HEK293 (cell line): ENCODE data around the gene UTP11.
A peak's percentile ranks its signal among the peaks of the same experiment; 100 is the strongest.

Source experiments
- AEBP2 ChIP-seq: fragments of 450-650 bp; formaldehyde crosslinking; IDR thresholded peaks from 2 replicates; pipeline ENCODE4 v1.5.1; 2016; ENCODE audit warnings: missing biosample characterization, missing genetic modification characterization, borderline replicate concordance
- IKZF3 ChIP-seq: fragments of 450-650 bp; IDR thresholded peaks from 2 replicates; pipeline ENCODE4 v1.5.0; 2018; ENCODE audit warnings: missing biosample characterization, mild to moderate bottlenecking, missing genetic modification characterization, moderate library complexity
- KLF1 ChIP-seq: fragments of 450-650 bp; formaldehyde crosslinking; IDR thresholded peaks from 2 replicates; pipeline ENCODE4 v1.5.1; 2016; ENCODE audit warnings: missing biosample characterization, missing genetic modification characterization
- KLF9 ChIP-seq: fragments of 450-650 bp; formaldehyde crosslinking; IDR thresholded peaks from 2 replicates; pipeline ENCODE4 v1.5.1; 2016; ENCODE audit warnings: missing biosample characterization, missing genetic modification characterization, low read depth
- PBX3 ChIP-seq: sonication (generic); formaldehyde crosslinking; IDR thresholded peaks from 2 replicates; pipeline ENCODE4 v1.8.1; 2022; ENCODE audit warnings: mild to moderate bottlenecking, moderate library complexity, missing genetic modification reagents
- PRDM1 ChIP-seq: fragments of 450-650 bp; formaldehyde crosslinking; IDR thresholded peaks from 2 replicates; pipeline ENCODE4; 2016; ENCODE audit warnings: missing biosample characterization, missing genetic modification characterization
- PRDM4 ChIP-seq: fragments of 450-650 bp; formaldehyde crosslinking; IDR thresholded peaks from 2 replicates; pipeline ENCODE4 v1.5.1; 2017; ENCODE audit warnings: missing biosample characterization, missing genetic modification characterization
- SCRT1 ChIP-seq: fragments of 450-650 bp; formaldehyde crosslinking; IDR thresholded peaks from 2 replicates; pipeline ENCODE4 v1.5.1; 2016; ENCODE audit warnings: missing biosample characterization, missing genetic modification characterization, borderline replicate concordance
- ZBTB20 ChIP-seq: fragments of 450-650 bp; formaldehyde crosslinking; IDR thresholded peaks from 2 replicates; pipeline ENCODE4 v1.5.1; 2016; ENCODE audit warnings: missing biosample characterization, missing genetic modification characterization
- ZBTB44 ChIP-seq: fragments of 450-650 bp; IDR thresholded peaks from 2 replicates; pipeline ENCODE4 v1.5.1; 2018; ENCODE audit warnings: missing biosample characterization, mild to moderate bottlenecking, missing genetic modification characterization
- ZFP37 ChIP-seq: fragments of 450-650 bp; formaldehyde crosslinking; IDR thresholded peaks from 2 replicates; pipeline ENCODE4 v1.5.1; 2016; ENCODE audit warnings: missing biosample characterization, missing genetic modification characterization
- ZNF146 ChIP-seq: fragments of 450-650 bp; formaldehyde crosslinking; IDR thresholded peaks from 2 replicates; pipeline ENCODE4 v1.5.1; 2016; ENCODE audit warnings: missing biosample characterization, missing genetic modification characterization
- ZNF157 ChIP-seq: fragments of 450-650 bp; formaldehyde crosslinking; IDR thresholded peaks from 2 replicates; pipeline ENCODE4 v1.5.1; 2016; ENCODE audit warnings: missing biosample characterization, missing genetic modification characterization
- ZNF350 ChIP-seq: fragments of 450-650 bp; formaldehyde crosslinking; IDR thresholded peaks from 2 replicates; pipeline ENCODE4 v1.5.0; 2017; ENCODE audit warnings: missing biosample characterization, mild to moderate bottlenecking, missing genetic modification characterization
- ZNF416 ChIP-seq: fragments of 450-650 bp; formaldehyde crosslinking; IDR thresholded peaks from 2 replicates; pipeline ENCODE4 v1.5.1; 2016; ENCODE audit warnings: missing biosample characterization, missing genetic modification characterization
- ZNF510 ChIP-seq: fragments of 450-650 bp; formaldehyde crosslinking; IDR thresholded peaks from 2 replicates; pipeline ENCODE4 v1.5.1; 2018; ENCODE audit warnings: mild to moderate bottlenecking, missing genetic modification characterization, missing biosample characterization; ENCODE audit not compliant: insufficient replicate concordance
- ZNF624 ChIP-seq: fragments of 450-650 bp; formaldehyde crosslinking; IDR thresholded peaks from 2 replicates; pipeline ENCODE4 v1.5.1; 2017; ENCODE audit warnings: missing biosample characterization, missing genetic modification characterization
- ZNF654 ChIP-seq: fragments of 450-650 bp; formaldehyde crosslinking; IDR thresholded peaks from 2 replicates; pipeline ENCODE4 v1.5.1; 2016; ENCODE audit warnings: low read depth, missing biosample characterization, missing genetic modification characterization
- ZNF768 ChIP-seq: fragments of 450-650 bp; formaldehyde crosslinking; IDR thresholded peaks from 2 replicates; pipeline ENCODE4 v1.5.1; 2018; ENCODE audit warnings: missing biosample characterization, mild to moderate bottlenecking, missing genetic modification characterization
- ZNF777 ChIP-seq: fragments of 450-650 bp; formaldehyde crosslinking; IDR thresholded peaks from 2 replicates; pipeline ENCODE4 v1.5.1; 2017; ENCODE audit warnings: missing biosample characterization, missing genetic modification characterization, borderline replicate concordance
- ZNF843 ChIP-seq: fragments of 450-650 bp; formaldehyde crosslinking; IDR thresholded peaks from 2 replicates; pipeline ENCODE4 v1.5.1; 2016; ENCODE audit warnings: missing biosample characterization, missing genetic modification characterization
- ZXDB ChIP-seq: fragments of 450-650 bp; formaldehyde crosslinking; IDR thresholded peaks from 2 replicates; pipeline ENCODE4 v1.5.1; 2016; ENCODE audit warnings: missing biosample characterization, missing genetic modification characterization
- TF ChIP-seq, protein P1 (sequence below): fragments of 450-650 bp; formaldehyde crosslinking; IDR thresholded peaks from 2 replicates; pipeline ENCODE4 v1.5.1; 2016; ENCODE audit warnings: missing biosample characterization, missing genetic modification characterization
- TF ChIP-seq, protein P2 (sequence below): fragments of 450-650 bp; formaldehyde crosslinking; IDR thresholded peaks from 2 replicates; pipeline ENCODE4 v1.5.1; 2016; ENCODE audit warnings: missing biosample characterization, missing genetic modification characterization, low read depth
- TF ChIP-seq, protein P3 (sequence below): fragments of 450-650 bp; formaldehyde crosslinking; IDR thresholded peaks from 2 replicates; pipeline ENCODE4 v1.5.1; 2016; ENCODE audit warnings: missing biosample characterization, missing genetic modification characterization
- TF ChIP-seq, protein P4 (sequence below): fragments of 450-650 bp; formaldehyde crosslinking; IDR thresholded peaks from 2 replicates; pipeline ENCODE4 v1.5.1; 2017; ENCODE audit warnings: missing biosample characterization, missing genetic modification characterization

UTP11 gene

DNA sequence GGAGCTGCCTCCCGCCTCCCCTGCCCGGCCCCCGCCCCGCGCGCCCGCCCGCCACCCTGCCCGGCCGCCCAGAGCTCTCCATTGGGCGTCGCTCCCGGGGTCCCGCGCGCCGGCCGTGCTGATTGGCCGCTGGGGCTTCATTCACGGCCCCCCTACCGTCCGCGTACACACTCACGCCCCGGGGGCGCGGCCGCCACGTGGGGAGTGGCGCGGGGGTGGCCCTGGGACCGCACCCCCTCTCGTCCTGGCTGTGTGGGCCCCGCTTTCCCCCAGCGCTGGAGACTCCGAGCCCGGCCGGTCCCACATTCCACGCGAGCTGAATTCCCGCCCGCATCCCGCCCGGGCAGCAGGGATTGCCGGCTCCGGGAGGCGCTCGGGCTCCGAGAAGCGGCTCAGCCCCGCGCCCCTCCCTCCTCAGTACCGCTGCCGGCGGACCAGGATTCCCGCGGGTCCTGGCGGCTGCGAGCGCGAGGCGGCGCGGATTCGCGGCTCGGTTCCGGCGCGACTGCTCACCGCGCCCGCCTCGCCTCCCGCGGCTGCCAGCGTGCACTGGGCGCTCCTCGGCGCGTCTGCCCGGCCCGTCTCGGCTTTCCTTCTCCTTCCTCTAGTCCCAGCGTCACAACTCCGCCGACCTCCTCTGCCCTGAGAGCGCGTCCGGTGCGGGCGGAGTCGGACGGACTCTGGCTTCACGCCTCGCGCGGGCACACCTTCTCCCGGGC, 34.5 kb downstream of the UTP11 start (continued):
- TF ChIP-seq ZNF510 (tag by site-specific recombination) (no peak), ZNF416 (tag by site-specific recombination) (no peak), ZFP37 (tag by site-specific recombination) (no peak), ZBTB44 (tag by site-specific recombination) (no peak), PRDM1 (tag by site-specific recombination) (no peak), ZNF157 (tag by site-specific recombination) (no peak), IKZF3 (tag by site-specific recombination) (peak; percentile 86), ZNF654 (tag by site-specific recombination) (no peak), ZNF777 (tag by site-specific recombination) (peak; percentile 59; the same call in 1 of the 2 replicates), SCRT1 (tag by site-specific recombination) (no peak), KLF1 (tag by site-specific recombination) (peak; percentile 87), ZNF768 (tag by site-specific recombination) (no peak), KLF9 (tag by site-specific recombination) (peak; percentile 99), ZNF146 (tag by site-specific recombination) (no peak), ZNF624 (tag by site-specific recombination) (no peak), ZXDB (tag by site-specific recombination) (peak; percentile 52; the same call in 1 of the 2 replicates), PRDM4 (tag by site-specific recombination) (no peak), PBX3 (CRISPR knock-in tag) (no peak), AEBP2 (tag by site-specific recombination) (no peak), ZBTB20 (tag by site-specific recombination) (peak; percentile 79), ZNF843 (no peak), ZNF350 (tag by site-specific recombination) (no peak)
- TF ChIP-seq, protein P1, sequence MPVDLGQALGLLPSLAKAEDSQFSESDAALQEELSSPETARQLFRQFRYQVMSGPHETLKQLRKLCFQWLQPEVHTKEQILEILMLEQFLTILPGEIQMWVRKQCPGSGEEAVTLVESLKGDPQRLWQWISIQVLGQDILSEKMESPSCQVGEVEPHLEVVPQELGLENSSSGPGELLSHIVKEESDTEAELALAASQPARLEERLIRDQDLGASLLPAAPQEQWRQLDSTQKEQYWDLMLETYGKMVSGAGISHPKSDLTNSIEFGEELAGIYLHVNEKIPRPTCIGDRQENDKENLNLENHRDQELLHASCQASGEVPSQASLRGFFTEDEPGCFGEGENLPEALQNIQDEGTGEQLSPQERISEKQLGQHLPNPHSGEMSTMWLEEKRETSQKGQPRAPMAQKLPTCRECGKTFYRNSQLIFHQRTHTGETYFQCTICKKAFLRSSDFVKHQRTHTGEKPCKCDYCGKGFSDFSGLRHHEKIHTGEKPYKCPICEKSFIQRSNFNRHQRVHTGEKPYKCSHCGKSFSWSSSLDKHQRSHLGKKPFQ (tag by site-specific recombination): no peak
- TF ChIP-seq, protein P2, sequence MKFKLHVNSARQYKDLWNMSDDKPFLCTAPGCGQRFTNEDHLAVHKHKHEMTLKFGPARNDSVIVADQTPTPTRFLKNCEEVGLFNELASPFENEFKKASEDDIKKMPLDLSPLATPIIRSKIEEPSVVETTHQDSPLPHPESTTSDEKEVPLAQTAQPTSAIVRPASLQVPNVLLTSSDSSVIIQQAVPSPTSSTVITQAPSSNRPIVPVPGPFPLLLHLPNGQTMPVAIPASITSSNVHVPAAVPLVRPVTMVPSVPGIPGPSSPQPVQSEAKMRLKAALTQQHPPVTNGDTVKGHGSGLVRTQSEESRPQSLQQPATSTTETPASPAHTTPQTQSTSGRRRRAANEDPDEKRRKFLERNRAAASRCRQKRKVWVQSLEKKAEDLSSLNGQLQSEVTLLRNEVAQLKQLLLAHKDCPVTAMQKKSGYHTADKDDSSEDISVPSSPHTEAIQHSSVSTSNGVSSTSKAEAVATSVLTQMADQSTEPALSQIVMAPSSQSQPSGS (tag by site-specific recombination): no peak
- TF ChIP-seq, protein P3, sequence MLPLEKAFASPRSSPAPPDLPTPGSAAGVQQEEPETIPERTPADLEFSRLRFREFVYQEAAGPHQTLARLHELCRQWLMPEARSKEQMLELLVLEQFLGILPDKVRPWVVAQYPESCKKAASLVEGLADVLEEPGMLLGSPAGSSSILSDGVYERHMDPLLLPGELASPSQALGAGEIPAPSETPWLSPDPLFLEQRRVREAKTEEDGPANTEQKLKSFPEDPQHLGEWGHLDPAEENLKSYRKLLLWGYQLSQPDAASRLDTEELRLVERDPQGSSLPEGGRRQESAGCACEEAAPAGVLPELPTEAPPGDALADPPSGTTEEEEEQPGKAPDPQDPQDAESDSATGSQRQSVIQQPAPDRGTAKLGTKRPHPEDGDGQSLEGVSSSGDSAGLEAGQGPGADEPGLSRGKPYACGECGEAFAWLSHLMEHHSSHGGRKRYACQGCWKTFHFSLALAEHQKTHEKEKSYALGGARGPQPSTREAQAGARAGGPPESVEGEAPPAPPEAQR: no peak
- TF ChIP-seq, protein P4, sequence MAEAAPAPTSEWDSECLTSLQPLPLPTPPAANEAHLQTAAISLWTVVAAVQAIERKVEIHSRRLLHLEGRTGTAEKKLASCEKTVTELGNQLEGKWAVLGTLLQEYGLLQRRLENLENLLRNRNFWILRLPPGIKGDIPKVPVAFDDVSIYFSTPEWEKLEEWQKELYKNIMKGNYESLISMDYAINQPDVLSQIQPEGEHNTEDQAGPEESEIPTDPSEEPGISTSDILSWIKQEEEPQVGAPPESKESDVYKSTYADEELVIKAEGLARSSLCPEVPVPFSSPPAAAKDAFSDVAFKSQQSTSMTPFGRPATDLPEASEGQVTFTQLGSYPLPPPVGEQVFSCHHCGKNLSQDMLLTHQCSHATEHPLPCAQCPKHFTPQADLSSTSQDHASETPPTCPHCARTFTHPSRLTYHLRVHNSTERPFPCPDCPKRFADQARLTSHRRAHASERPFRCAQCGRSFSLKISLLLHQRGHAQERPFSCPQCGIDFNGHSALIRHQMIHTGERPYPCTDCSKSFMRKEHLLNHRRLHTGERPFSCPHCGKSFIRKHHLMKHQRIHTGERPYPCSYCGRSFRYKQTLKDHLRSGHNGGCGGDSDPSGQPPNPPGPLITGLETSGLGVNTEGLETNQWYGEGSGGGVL (tag by site-specific recombination): peak; percentile 30; the same call in 1 of the 2 replicates
